Activated gamma-delta T cell (primary cell): Measurements from ENCODE around the gene MRPL16.
"Not testable (repeated sequence)": the region's sequence is repeated elsewhere in the genome, so short reads cannot be mapped to it uniquely, and the experiment has no call there.

Experiments
- DNase-seq: peaks from one replicate; lab custom pipeline; 2025; lab: John Stamatoyannopoulos, UW
- total RNA-seq, 2 donors: gene quantifications; one replicate each; lab custom pipeline; 2026; lab: John Stamatoyannopoulos, UW

MRPL16 gene
- 37.9 to 43.3 reads per million in 2 donors for total RNA-seq

- DNase-seq, result peak; percentile 56
Observed at GRCh38 chr11:59810189-59810910, at the start of gene MRPL16. TSS of gene MRPL16 (minus strand) at chr11:59810778. CDS start at chr11:59810658, 120 bp downstream.

GRCh38 chr11:59859673-59860072 is 49.1 kb upstream of the MRPL16 start:
- DNase-seq, result no peak

GRCh38 chr11:59857439-59858434 is 47.2 kb upstream of the MRPL16 start:
- DNase-seq, result no peak

- no peak for DNase-seq
Observed at GRCh38 chr11:59854871-59855270, 44.3 kb upstream of the MRPL16 start.

GRCh38 chr11:59851416-59851815 is 40.8 kb upstream of the MRPL16 start:
- DNase-seq, result not testable (repeated sequence)

GRCh38 chr11:59849551-59849950 is 39.0 kb upstream of the MRPL16 start:
- DNase-seq, result not testable (repeated sequence)

GRCh38 chr11:59849129-59849528 is 38.6 kb upstream of the MRPL16 start:
- no peak for DNase-seq

- not testable (repeated sequence) for DNase-seq
Observed at GRCh38 chr11:59848439-59848838, 37.9 kb upstream of the MRPL16 start.

- no peak for DNase-seq
Observed at GRCh38 chr11:59847626-59848025, 37.0 kb upstream of the MRPL16 start.

- no peak for DNase-seq
Observed at GRCh38 chr11:59846556-59846955, 36.0 kb upstream of the MRPL16 start.

GRCh38 chr11:59845399-59845798 is 34.8 kb upstream of the MRPL16 start, which contains the start of gene CBLIF:
TSS of gene CBLIF (minus strand) at chr11:59845499. CDS start at chr11:59845453, 46 bp downstream.
- no peak for DNase-seq

GRCh38 chr11:59842316-59842715 is 31.7 kb upstream of the MRPL16 start:
- no peak for DNase-seq

GRCh38 chr11:59841514-59841913 is 30.9 kb upstream of the MRPL16 start:
- DNase-seq, result no peak

GRCh38 chr11:59839615-59840014 is 29.0 kb upstream of the MRPL16 start:
- DNase-seq, result no peak

GRCh38 chr11:59833602-59834001 is 23.0 kb upstream of the MRPL16 start:
- no peak for DNase-seq

- no peak for DNase-seq
Observed at GRCh38 chr11:59829358-59829757, 18.8 kb upstream of the MRPL16 start.

GRCh38 chr11:59822989-59823566 is 12.5 kb upstream of the MRPL16 start:
- no peak for DNase-seq

GRCh38 chr11:59818572-59818971 is 8.0 kb upstream of the MRPL16 start:
- DNase-seq, result no peak

GRCh38 chr11:59816434-59816833 is 5.9 kb upstream of the MRPL16 start:
- not testable (repeated sequence) for DNase-seq

GRCh38 chr11:59815754-59816153 is 5.2 kb upstream of the MRPL16 start:
- no peak for DNase-seq

- no peak for DNase-seq
Observed at GRCh38 chr11:59814021-59814420, 3.4 kb upstream of the MRPL16 start.

GRCh38 chr11:59813364-59813763 is 2.8 kb upstream of the MRPL16 start:
- DNase-seq, result no peak
